Liver (tissue), 9 donors: ENCODE measurements around the gene DIPK1C. TPM values are rescaled to one million over a fixed set of nuclear protein-coding genes. Genes with fewer than 3 reads are reported as not detected.

Source experiments
- DNase-seq: peaks from one replicate; pipeline ENCODE4 v3.0.0-alpha.2; 2017; ENCODE audit warnings: low spot score
- H3K27ac ChIP-seq, 2 donors: one replicate each; pipeline ENCODE4 v1.7.0; 2013; ENCODE audit warnings: inconsistent platforms in 2 of 2, low read length in 2 of 2, control low read depth in 1 of 2, low read depth in 1 of 2, mild to moderate bottlenecking in 1 of 2
- H3K27me3 ChIP-seq, 4 donors: one replicate each; pipeline versions ENCODE4 v1.6.1 to v1.7.0; 2013; ENCODE audit warnings: low read length in 3 of 4, inconsistent platforms in 1 of 4, mild to moderate bottlenecking in 1 of 4, moderate library complexity in 1 of 4; ENCODE audit not compliant: control insufficient read depth in 4 of 4, insufficient read depth in 4 of 4
- H3K36me3 ChIP-seq, 4 donors: one replicate each; pipeline versions ENCODE4 v1.6.1 to v1.7.0; 2013; ENCODE audit warnings: low read length in 3 of 4, mild to moderate bottlenecking in 3 of 4, low read depth in 1 of 4, moderate library complexity in 1 of 4; ENCODE audit not compliant: control insufficient read depth in 4 of 4, insufficient read depth in 3 of 4
- H3K4me1 ChIP-seq, 4 donors: one replicate each; pipeline versions ENCODE4 v1.6.1 to v1.7.0; 2013; ENCODE audit warnings: low read length in 3 of 4, mild to moderate bottlenecking in 3 of 4, moderate library complexity in 1 of 4; ENCODE audit not compliant: control insufficient read depth in 4 of 4, insufficient read depth in 4 of 4
- H3K4me3 ChIP-seq, 3 donors: one replicate each; pipeline versions ENCODE4 v1.6.1 to v1.7.0; 2013; ENCODE audit warnings: low read length in 3 of 3, control low read depth in 1 of 3, low read depth in 1 of 3, mild to moderate bottlenecking in 1 of 3
- H3K9ac ChIP-seq, 2 donors: one replicate each; pipeline ENCODE4 v1.7.0; 2013; ENCODE audit warnings: low read length in 2 of 2, mild to moderate bottlenecking in 2 of 2, moderate library complexity in 2 of 2, control low read depth in 1 of 2, low read depth in 1 of 2
- H3K9me3 ChIP-seq, 4 donors: one replicate each; pipeline versions ENCODE4 v1.6.1 to v1.7.0; 2013; ENCODE audit warnings: low read length in 3 of 4; ENCODE audit not compliant: control insufficient read depth in 4 of 4
- ATF3 ChIP-seq: IDR thresholded peaks from 2 replicates; pipeline ENCODE4 v1.6.1; 2016; ENCODE audit warnings: antibody characterized with exemption
- EGR1 ChIP-seq, 2 donors: IDR thresholded peaks; 2 replicates each; pipeline ENCODE4 v1.6.1; 2016 to 2018; ENCODE audit warnings: antibody characterized with exemption in 2 of 2, low read depth in 2 of 2
- FOXA1 ChIP-seq: IDR thresholded peaks from 2 replicates; pipeline ENCODE4 v1.6.1; 2016; ENCODE audit warnings: antibody characterized with exemption
- FOXA2 ChIP-seq: IDR thresholded peaks from 2 replicates; pipeline ENCODE4 v1.6.1; 2016; ENCODE audit warnings: antibody characterized with exemption
- GABPA ChIP-seq, 2 donors: IDR thresholded peaks in 1 of 2; conservative IDR thresholded peaks in 1 of 2; 2 replicates each; pipeline ENCODE4 v1.6.1; 2016; ENCODE audit warnings: antibody characterized with exemption in 2 of 2, mild to moderate bottlenecking in 1 of 2, moderate library complexity in 1 of 2
- HNF4A ChIP-seq, 2 donors: conservative IDR thresholded peaks; 2 replicates each; pipeline ENCODE4 v1.6.1; 2016; ENCODE audit warnings: antibody characterized with exemption in 2 of 2, mild to moderate bottlenecking in 2 of 2
- HNF4G ChIP-seq: IDR thresholded peaks from 2 replicates; pipeline ENCODE4 v1.6.1; 2016; ENCODE audit warnings: antibody characterized with exemption
- JUND ChIP-seq, 2 donors: IDR thresholded peaks; 2 replicates each; pipeline ENCODE4 v1.6.1; 2016; ENCODE audit warnings: antibody characterized with exemption in 2 of 2
- MAX ChIP-seq: IDR thresholded peaks from 2 replicates; pipeline ENCODE4 v1.6.1; 2016; ENCODE audit warnings: antibody characterized with exemption
- NR2F2 ChIP-seq: IDR thresholded peaks from 2 replicates; pipeline ENCODE4 v1.6.1; 2016; ENCODE audit warnings: antibody characterized with exemption
- RAD21 ChIP-seq, 2 donors: IDR thresholded peaks; 2 replicates each; pipeline ENCODE4 v1.6.1; 2016; ENCODE audit warnings: antibody characterized with exemption in 2 of 2, mild to moderate bottlenecking in 2 of 2
- RXRA ChIP-seq, 2 donors: IDR thresholded peaks; 2 replicates each; pipeline ENCODE4 v1.6.1; 2017 to 2018; ENCODE audit warnings: antibody characterized with exemption in 2 of 2, mild to moderate bottlenecking in 1 of 2
- SP1 ChIP-seq: IDR thresholded peaks from 2 replicates; pipeline ENCODE4 v1.6.1; 2018; ENCODE audit warnings: antibody characterized with exemption, mild to moderate bottlenecking
- TAF1 ChIP-seq: conservative IDR thresholded peaks from 2 replicates; pipeline ENCODE4 v1.6.1; 2016; ENCODE audit warnings: antibody characterized with exemption, mild to moderate bottlenecking
- YY1 ChIP-seq: IDR thresholded peaks from 2 replicates; pipeline ENCODE4 v1.6.1; 2016; ENCODE audit warnings: antibody characterized with exemption, mild to moderate bottlenecking
- WGBS: extraction: QIAGEN DNeasy Blood & Tissue Kit; methylation state at CpG from one replicate; pipeline ENCODE4 v1.1.7; 2013; 5-methylcytosine and 5-hydroxymethylcytosine counted together
- polyA plus RNA-seq, 2 donors: library from polyadenylated mRNA; stranded (reverse) in 1 of 2; unstranded in 1 of 2; fragments of 200-250 nt in 1 of 2; fragments of >200 nt in 1 of 2; fragmentation: Nextera tagmentation in 1 of 2; extraction: Ambion mirVana in 1 of 2; gene quantifications; one replicate each; pipeline versions ENCODE4 v1.2.1 to v1.2.3, GENCODE V29; 2013 to 2015
- total RNA-seq, 2 donors: library from RNA; depleted of rRNA; stranded (reverse); fragments of >200 nt; gene quantifications; one replicate each; pipeline ENCODE4 v1.2.3, GENCODE V29; 2014
- TF ChIP-seq, protein P1 (sequence below): fragments of 150-350 bp; IDR thresholded peaks from 2 replicates; pipeline ENCODE4 v1.5.1; 2017; ENCODE audit warnings: improper control_type of control experiment, low read depth, low read length; ENCODE audit not compliant: missing input control
- donor health status: healthy.
- donor health status: healthy.
- donor health status: healthy.
- donor health status: healthy.
- donor health status: healthy.

DIPK1C gene
- total and polyA plus RNA-seq, 4 donors, result 0.06 to 0.19 (median 0.08) TPM; not detected in 1

DNA sequence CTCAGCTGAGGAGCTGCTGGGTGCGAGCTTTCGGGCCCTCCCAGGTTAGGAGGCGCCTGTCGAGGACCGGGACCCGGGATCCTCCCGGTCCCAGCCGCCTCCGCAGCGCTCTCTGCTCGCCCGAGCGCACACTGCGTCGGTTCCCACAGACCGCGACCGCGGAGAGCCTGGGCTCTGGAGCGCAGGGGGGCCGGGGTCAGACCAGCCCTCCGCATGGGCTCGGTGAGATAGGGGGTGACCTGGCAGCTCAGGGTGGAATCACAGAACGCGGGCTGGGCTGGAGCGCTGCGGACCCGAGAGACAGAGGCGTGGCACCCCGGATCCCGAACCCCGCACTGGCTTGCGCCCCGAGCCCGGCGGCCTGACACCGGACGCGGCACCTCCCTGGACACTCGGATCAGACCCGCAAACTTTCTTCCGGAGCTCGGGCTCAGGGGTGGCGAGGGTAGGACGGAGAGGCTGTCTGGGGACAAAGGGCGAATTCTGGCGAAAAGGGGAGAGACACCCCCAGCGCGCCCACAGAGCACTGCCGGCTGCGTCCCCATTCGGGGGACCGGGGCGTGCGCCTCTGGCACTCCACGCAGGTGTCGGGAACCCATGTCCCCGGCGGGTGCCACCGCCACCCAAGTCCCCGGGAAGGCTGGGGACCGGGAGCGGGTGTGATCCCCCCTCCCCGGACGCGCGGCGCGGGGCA is 612 bp downstream of the DIPK1C start:
- TF ChIP-seq RAD21 (IDR thresholded peaks at IDR 0.05) (no peak), RXRA (IDR thresholded peaks at IDR 0.05) (no peak), SP1 (no peak), FOXA2 (no peak), ATF3 (no peak), YY1 (no peak), HNF4G (no peak), JUND (IDR thresholded peaks at IDR 0.05) (no peak), HNF4A (conservative IDR thresholded peaks at IDR 0.05) (no peak), TAF1 (no peak)
- TF ChIP-seq, protein P1, sequence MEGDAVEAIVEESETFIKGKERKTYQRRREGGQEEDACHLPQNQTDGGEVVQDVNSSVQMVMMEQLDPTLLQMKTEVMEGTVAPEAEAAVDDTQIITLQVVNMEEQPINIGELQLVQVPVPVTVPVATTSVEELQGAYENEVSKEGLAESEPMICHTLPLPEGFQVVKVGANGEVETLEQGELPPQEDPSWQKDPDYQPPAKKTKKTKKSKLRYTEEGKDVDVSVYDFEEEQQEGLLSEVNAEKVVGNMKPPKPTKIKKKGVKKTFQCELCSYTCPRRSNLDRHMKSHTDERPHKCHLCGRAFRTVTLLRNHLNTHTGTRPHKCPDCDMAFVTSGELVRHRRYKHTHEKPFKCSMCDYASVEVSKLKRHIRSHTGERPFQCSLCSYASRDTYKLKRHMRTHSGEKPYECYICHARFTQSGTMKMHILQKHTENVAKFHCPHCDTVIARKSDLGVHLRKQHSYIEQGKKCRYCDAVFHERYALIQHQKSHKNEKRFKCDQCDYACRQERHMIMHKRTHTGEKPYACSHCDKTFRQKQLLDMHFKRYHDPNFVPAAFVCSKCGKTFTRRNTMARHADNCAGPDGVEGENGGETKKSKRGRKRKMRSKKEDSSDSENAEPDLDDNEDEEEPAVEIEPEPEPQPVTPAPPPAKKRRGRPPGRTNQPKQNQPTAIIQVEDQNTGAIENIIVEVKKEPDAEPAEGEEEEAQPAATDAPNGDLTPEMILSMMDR, result no peak
- no peak for DNase-seq
- peak overlapping the region; percentile 23 to 52 (median 50) for H3K4me3 ChIP-seq

GRCh38 chr18:74456017-74456348 is 1.1 kb downstream of the DIPK1C start:
- Histone ChIP-seq H3K27ac (no peak overlapping the region), H3K9me3 (no peaks in the 10 kb centered on the region), H3K36me3 (no peaks in the 10 kb centered on the region), H3K4me3 (peak overlapping the region in 1 of 3 donors; percentile 52), H3K4me1 (peaks cover 7 to 20% (median 11%) of the 10 kb centered on the region in 4 donors), H3K9ac (no peak overlapping the region), H3K27me3 (peaks cover 0 to 7% (median 4%) of the 10 kb centered on the region in 4 donors)
- 17% methylated on average over 7 of the region's 7 CpGs for WGBS
- DNase-seq, result no peak
- TF ChIP-seq YY1 (no peak), EGR1 (IDR thresholded peaks at IDR 0.05; ENCODE audit: low read depth in 2 of 2) (no peak), GABPA (IDR thresholded peaks at IDR 0.05 in 1 of 2, conservative IDR thresholded peaks at IDR 0.05 in 1 of 2) (no peak), TAF1 (no peak), NR2F2 (no peak), JUND (IDR thresholded peaks at IDR 0.05) (no peak), FOXA2 (no peak), MAX (no peak), FOXA1 (no peak), SP1 (no peak)
- TF ChIP-seq, protein P1, result no peak

More for the DNA sequence above, 612 bp downstream of the DIPK1C start:
- peaks cover 7 to 20% (median 11%) of the 10 kb centered on the region in 4 donors for H3K4me1 ChIP-seq
- H3K9ac ChIP-seq, result no peak overlapping the region
- H3K27me3 ChIP-seq, result peaks cover 0 to 7% (median 4%) of the 10 kb centered on the region in 4 donors
- 3% methylated on average over 69 of the region's 69 CpGs for WGBS
- H3K27ac ChIP-seq, result no peak overlapping the region
- no peaks in the 10 kb centered on the region for H3K36me3 ChIP-seq
- no peaks in the 10 kb centered on the region for H3K9me3 ChIP-seq
